H1 (cell line): ENCODE data around the gene C2CD3. TPM values are rescaled to one million over a fixed set of nuclear protein-coding genes. Genes with fewer than 3 reads are reported as not detected.

Experiments
- CTCF ChIA-PET: fragments of 300-600 bp; sonication (Branson Sonifier 250); formaldehyde crosslinking; loops from one replicate; lab custom pipeline; 2021; ENCODE audit not compliant: partially characterized antibody; lab: Charles Lee
- POLR2A ChIA-PET: fragments of 300-600 bp; sonication (Branson Sonifier 250); formaldehyde crosslinking; loops from one replicate; lab custom pipeline; 2021; ENCODE audit warnings: inconsistent platforms; ENCODE audit not compliant: partially characterized antibody; lab: Charles Lee
- DNase-seq, 2 experiments: peaks; one replicate each; pipeline versions ENCODE4 v3.0.0 to v3.0.0-alpha.2; 2010 to 2022; ENCODE audit warnings: low spot score in 2 of 2, low read depth in 1 of 2, mixed read lengths in 1 of 2
- FAIRE-seq: peaks from 2 replicates; lab custom pipeline; 2011; peaks lifted over from hg19 to GRCh38; lab: Jason Lieb, UNC
- H2AFZ ChIP-seq: 2 replicates; pipeline ENCODE4 v1.8.1; 2012; ENCODE audit warnings: low read length, inconsistent platforms
- H2AK5ac ChIP-seq: 2 replicates; pipeline ENCODE4 v1.6.1; 2013; ENCODE audit warnings: low read depth, low read length
- H2BK120ac ChIP-seq: replicated peaks from 2 replicates; pipeline ENCODE3; 2013; ENCODE audit warnings: low read depth, low read length, inconsistent platforms
- H2BK12ac ChIP-seq: 2 replicates; pipeline ENCODE4 v1.6.1; 2013; ENCODE audit warnings: low read depth, low read length
- H2BK15ac ChIP-seq: 2 replicates; pipeline ENCODE4 v1.6.1; 2013; ENCODE audit warnings: low read length
- H2BK20ac ChIP-seq: 2 replicates; pipeline ENCODE4 v1.6.1; 2013; ENCODE audit warnings: low read length
- H2BK5ac ChIP-seq: 2 replicates; pipeline ENCODE4 v1.6.1; 2013; ENCODE audit warnings: low read depth, low read length
- H3K14ac ChIP-seq: 2 replicates; pipeline ENCODE4 v1.6.1; 2013; ENCODE audit warnings: inconsistent platforms; ENCODE audit not compliant: insufficient read length
- H3K18ac ChIP-seq: 2 replicates; pipeline ENCODE4 v1.6.1; 2013; ENCODE audit warnings: low read length; ENCODE audit errors: extremely low read depth
- H3K23ac ChIP-seq: 2 replicates; pipeline ENCODE4 v1.6.1; 2013; ENCODE audit warnings: inconsistent platforms; ENCODE audit not compliant: insufficient read length
- H3K23me2 ChIP-seq: 2 replicates; pipeline ENCODE4 v1.6.1; 2013; ENCODE audit warnings: low read depth, low read length
- H3K27ac ChIP-seq: 2 replicates; pipeline ENCODE4 v1.6.1; 2011; ENCODE audit warnings: low read depth, low read length, inconsistent platforms
- H3K27me3 ChIP-seq, 4 experiments: replicated peaks in 1 of 4; 1 replicate in 1 of 4; 2 replicates in 3 of 4; pipeline versions ENCODE4 v1.6.1 to v1.8.1; 2011 to 2013; ENCODE audit warnings: low read length in 3 of 4, mild to moderate bottlenecking in 3 of 4, inconsistent platforms in 2 of 4, mixed read lengths in 2 of 4, moderate library complexity in 1 of 4; ENCODE audit not compliant: control insufficient read depth in 3 of 4, insufficient read depth in 3 of 4; ENCODE audit errors: extremely low read depth in 1 of 4
- H3K36me3 ChIP-seq, 4 experiments: 2 replicates each; pipeline versions ENCODE4 v1.6.1 to v1.8.1; 2011 to 2013; ENCODE audit warnings: mild to moderate bottlenecking in 4 of 4, low read length in 3 of 4, moderate library complexity in 2 of 4, control low read depth in 1 of 4, inconsistent platforms in 1 of 4; ENCODE audit not compliant: insufficient read depth in 4 of 4, control insufficient read depth in 2 of 4
- H3K4ac ChIP-seq: replicated peaks from 2 replicates; pipeline ENCODE3; 2013; ENCODE audit warnings: low read length, low read depth, mixed read lengths, inconsistent platforms; ENCODE audit not compliant: insufficient read length
- H3K4me1 ChIP-seq, 4 experiments: replicated peaks in 1 of 4; 1 replicate in 1 of 4; 2 replicates in 3 of 4; pipeline versions ENCODE4 v1.6.1 to v1.8.1; 2011 to 2013; ENCODE audit warnings: low read length in 3 of 4, inconsistent platforms in 2 of 4, mixed read lengths in 1 of 4; ENCODE audit not compliant: insufficient read depth in 4 of 4, control insufficient read depth in 3 of 4
- H3K4me2 ChIP-seq, 2 experiments: 2 replicates each; pipeline versions ENCODE4 v1.6.1 to v1.8.1; 2011 to 2013; ENCODE audit warnings: low read depth in 2 of 2, low read length in 2 of 2, control low read depth in 1 of 2, inconsistent platforms in 1 of 2, mild to moderate bottlenecking in 1 of 2; ENCODE audit not compliant: insufficient read depth in 1 of 2
- H3K4me3 ChIP-seq, 4 experiments: fragments of 200-600, 300-600 bp in 1 of 4; sonication (generic), shearing (Covaris generic), sonication (Bioruptor Twin) in 1 of 4; 2 replicates each; pipeline versions ENCODE4 v1.5.1 to v1.8.1; 2011 to 2016; ENCODE audit warnings: low read length in 4 of 4, low read depth in 3 of 4, control low read depth in 2 of 4, inconsistent platforms in 2 of 4, mild to moderate bottlenecking in 2 of 4, mixed read lengths in 1 of 4, moderate library complexity in 1 of 4; ENCODE audit not compliant: insufficient read depth in 2 of 4; ENCODE audit errors: extremely low read depth in 1 of 4
- H3K56ac ChIP-seq: replicated peaks from 2 replicates; pipeline ENCODE3; 2013; ENCODE audit warnings: low read depth, mild to moderate bottlenecking, mixed read lengths, low read length, inconsistent platforms; ENCODE audit not compliant: insufficient read length
- H3K79me1 ChIP-seq: 2 replicates; pipeline ENCODE4 v1.6.1; 2013; ENCODE audit warnings: low read depth, low read length, control low read depth
- H3K79me2 ChIP-seq, 2 experiments: 2 replicates each; pipeline versions ENCODE4 v1.6.1 to v1.8.1; 2012 to 2013; ENCODE audit warnings: low read length in 2 of 2, mild to moderate bottlenecking in 2 of 2, inconsistent platforms in 1 of 2; ENCODE audit not compliant: insufficient read depth in 2 of 2, control insufficient read depth in 1 of 2
- H3K9ac ChIP-seq, 4 experiments: replicated peaks in 1 of 4; 1 replicate in 1 of 4; 2 replicates in 3 of 4; pipeline versions ENCODE4 v1.6.1 to v1.8.1; 2011 to 2013; ENCODE audit warnings: low read depth in 3 of 4, low read length in 3 of 4, control low read depth in 2 of 4, mild to moderate bottlenecking in 2 of 4, moderate library complexity in 2 of 4, inconsistent platforms in 1 of 4; ENCODE audit errors: extremely low read depth in 1 of 4
- H3K9me3 ChIP-seq, 2 experiments: 2 replicates each; pipeline versions ENCODE4 v1.6.1 to v1.8.1; 2012 to 2013; ENCODE audit warnings: mild to moderate bottlenecking in 2 of 2, moderate library complexity in 2 of 2, control low read depth in 1 of 2, inconsistent platforms in 1 of 2, low read depth in 1 of 2, low read length in 1 of 2, mixed read lengths in 1 of 2; ENCODE audit not compliant: insufficient read depth in 2 of 2
- H4K20me1 ChIP-seq, 2 experiments: replicated peaks in 1 of 2; 2 replicates each; pipeline versions ENCODE3 to v1.8.1; 2011 to 2013; ENCODE audit warnings: inconsistent platforms in 2 of 2, low read length in 2 of 2, mild to moderate bottlenecking in 1 of 2; ENCODE audit not compliant: insufficient read depth in 2 of 2, control insufficient read depth in 1 of 2
- H4K5ac ChIP-seq: 2 replicates; pipeline ENCODE4 v1.6.1; 2013; ENCODE audit warnings: low read length, low read depth, mixed read lengths, inconsistent platforms; ENCODE audit not compliant: insufficient read length
- H4K8ac ChIP-seq: 2 replicates; pipeline ENCODE4 v1.8.0; 2013; ENCODE audit warnings: mild to moderate bottlenecking, moderate library complexity, low read length, inconsistent platforms; ENCODE audit not compliant: insufficient read depth; ENCODE audit errors: extremely low read depth
- H4K91ac ChIP-seq: replicated peaks from 2 replicates; pipeline ENCODE3; 2013; ENCODE audit warnings: low read length, mixed read lengths, inconsistent platforms; ENCODE audit not compliant: insufficient read length
- EP300 ChIP-seq, 2 experiments: IDR thresholded peaks; 1 replicate in 1 of 2; 2 replicates in 1 of 2; pipeline ENCODE4 v1.6.1; 2011 to 2012; ENCODE audit warnings: low read depth in 2 of 2, low read length in 2 of 2, mild to moderate bottlenecking in 2 of 2, borderline replicate concordance in 1 of 2, inconsistent platforms in 1 of 2, moderate library complexity in 1 of 2
- FOSL1 ChIP-seq: IDR thresholded peaks from 2 replicates; pipeline ENCODE4 v1.6.1; 2011; ENCODE audit warnings: mild to moderate bottlenecking, low read depth, low read length, moderate library complexity; ENCODE audit not compliant: insufficient read depth
- SP1 ChIP-seq: IDR thresholded peaks from 2 replicates; pipeline ENCODE4 v1.6.1; 2011; ENCODE audit warnings: low read depth, low read length
- WGBS, 2 experiments: shearing (Covaris generic) in 1 of 2; methylation state at CpG; one replicate each; pipeline versions ENCODE4 v1.1.6 to v1.1.7; 2013 to 2015; ENCODE audit warnings: low lambda C conversion rate in 2 of 2, mixed read lengths in 2 of 2, inconsistent platforms in 1 of 2, low coverage in 1 of 2, missing lambda C conversion rate in 1 of 2; ENCODE audit not compliant: insufficient replicate concordance in 2 of 2, insufficient coverage in 1 of 2, insufficient read length in 1 of 2; ENCODE audit errors: extremely low coverage in 1 of 2, missing lambda C conversion rate in 1 of 2; 5-methylcytosine and 5-hydroxymethylcytosine counted together
- polyA plus RNA-seq, 7 experiments: library from polyadenylated mRNA; depleted of rRNA in 3 of 7; stranded (reverse) in 5 of 7; unstranded in 2 of 7; fragments of >200 nt in 5 of 7; fragments of 200-250 nt in 2 of 7; gene quantifications; 1 replicate in 5 of 7; 2 replicates in 1 of 7; 4 replicates in 1 of 7; pipeline versions ENCODE4 v1.2.1 to v1.2.3, GENCODE V29; 2011 to 2013; ENCODE audit warnings: missing spikeins in 2 of 7, mixed read lengths in 2 of 7
- total RNA-seq: library from RNA; stranded (reverse); fragmentation: NEBNext Ultra II Directional; extraction: Animal tissue kit (Norgen Biotek cat#: 25700); gene quantifications from 2 replicates; pipeline ENCODE4 v1.2.1, GENCODE V29; 2021

C2CD3 gene
- total and polyA plus RNA-seq, 2 of the 8 experiments (the other 6 are each of a cell fraction or from before 2014, with no cell fraction given): 11.0 to 29.1 TPM

DNA sequence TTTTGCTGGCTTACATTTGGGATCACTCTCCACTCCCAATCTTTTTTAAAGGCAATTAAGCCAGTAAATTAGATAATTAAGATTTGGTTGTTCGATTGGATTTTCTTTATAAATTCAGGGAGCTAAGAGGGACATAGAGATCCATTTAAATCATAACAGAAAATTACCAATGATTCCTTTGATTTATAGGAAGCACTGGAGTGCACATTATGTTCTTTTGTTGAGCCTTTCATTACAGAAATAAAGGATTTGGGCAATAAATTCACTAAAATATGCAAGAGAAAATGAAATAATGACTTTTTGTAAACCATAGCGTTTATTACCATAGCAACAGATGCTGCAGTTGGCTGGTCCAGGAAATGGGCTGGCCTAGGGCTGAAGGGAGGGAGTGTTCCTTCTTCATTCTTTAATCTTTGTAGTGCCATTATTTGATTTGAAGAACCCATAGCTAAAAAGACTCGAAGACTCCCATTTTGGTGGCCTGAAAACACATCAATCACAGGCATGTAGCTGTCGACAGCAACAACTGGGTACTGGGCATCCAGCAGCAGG is 73.0 kb downstream of the C2CD3 start:
- H3K23ac ChIP-seq: no peak overlapping the region
- no peak overlapping the region for H3K9ac ChIP-seq
- TF ChIP-seq EP300 (IDR thresholded peaks at IDR 0.05; ENCODE audit: borderline replicate concordance in 1 of 2, low read depth in 2 of 2, low read length in 2 of 2): no peak
- TF ChIP-seq SP1: no peak
- no peak for TF ChIP-seq FOSL1
- no peak overlapping the region for H3K4me2 ChIP-seq
- DNase-seq (no peak), FAIRE-seq (no peak)
- 86% methylated on average over 4 of the region's 4 CpGs; no CpG with 5 or more reads in 1 of the 2 experiments for WGBS, 2 experiments
- H3K79me2 ChIP-seq: no peaks in the 10 kb centered on the region
- no peak overlapping the region for H2BK20ac ChIP-seq
- no peak overlapping the region for H3K56ac ChIP-seq
- ChIA-PET CTCF (no interaction called here), POLR2A (no interaction called here)
- no peaks in the 10 kb centered on the region for H3K79me1 ChIP-seq
- no peak overlapping the region for H2AK5ac ChIP-seq
- no peaks in the 10 kb centered on the region for H3K27me3 ChIP-seq
- H3K4me1 ChIP-seq: peaks cover 0 to 6% (median 0%) of the 10 kb centered on the region in 4 experiments; a peak in 1 of 7 replicates
- H3K4me3 ChIP-seq: no peak overlapping the region
- H4K91ac ChIP-seq: no peak overlapping the region
- H4K8ac ChIP-seq: no peak overlapping the region
- H2BK15ac ChIP-seq: no peak overlapping the region
- no peak overlapping the region for H4K5ac ChIP-seq
- no peak overlapping the region for H3K4ac ChIP-seq
- H3K9me3 ChIP-seq: no peaks in the 10 kb centered on the region
- H3K23me2 ChIP-seq: no peaks in the 10 kb centered on the region
- peaks cover 0 to 32% (median 10%) of the 10 kb centered on the region in 4 experiments; a peak in 5 of 8 replicates for H3K36me3 ChIP-seq
- no peak overlapping the region for H2BK5ac ChIP-seq
- H3K14ac ChIP-seq: no peak overlapping the region
- no peak overlapping the region for H2AFZ ChIP-seq
- H3K27ac ChIP-seq: no peak overlapping the region
- no peak overlapping the region for H3K18ac ChIP-seq
- no peak overlapping the region for H2BK120ac ChIP-seq
- H4K20me1 ChIP-seq: peaks cover 0 to 2% of the 10 kb centered on the region in 2 experiments
- no peak overlapping the region for H2BK12ac ChIP-seq
